Sigmoid colon (tissue), 7 donors: Measurements from ENCODE around the gene PPP4R1. TPM values are rescaled to one million over a fixed set of nuclear protein-coding genes. Genes with fewer than 3 reads are reported as not detected.

Experiments used
- DNase-seq: peaks from one replicate; pipeline ENCODE4 v3.0.0-alpha.2; 2019
- H3K27ac ChIP-seq, 4 donors: fragments of 200-600 bp; sonication (generic); one replicate each; pipeline ENCODE4 v1.5.1; 2016 to 2019; ENCODE audit warnings: mild to moderate bottlenecking in 1 of 4
- H3K27me3 ChIP-seq, 3 donors: fragments of 200-600 bp; sonication (generic); one replicate each; pipeline ENCODE4 v1.5.1; 2019; ENCODE audit warnings: mild to moderate bottlenecking in 1 of 3
- H3K36me3 ChIP-seq, 4 donors: fragments of 200-600 bp; sonication (generic); one replicate each; pipeline ENCODE4 v1.5.1; 2016 to 2019
- H3K4me1 ChIP-seq, 4 donors: fragments of 200-600 bp; sonication (generic); one replicate each; pipeline ENCODE4 v1.5.1; 2017 to 2019
- H3K4me3 ChIP-seq, 4 donors: fragments of 200-600 bp; sonication (generic); one replicate each; pipeline ENCODE4 v1.5.1; 2017 to 2019; ENCODE audit warnings: mild to moderate bottlenecking in 2 of 4, moderate library complexity in 1 of 4
- H3K9me3 ChIP-seq, 4 donors: fragments of 200-600 bp in 3 of 4; sonication (generic) in 3 of 4; one replicate each; pipeline versions ENCODE4 v1.5.1 to v1.6.1; 2013 to 2019
- EP300 ChIP-seq, 4 donors: sonication (generic); formaldehyde crosslinking; IDR thresholded peaks; one replicate each; pipeline ENCODE4 v1.6.1; 2017; ENCODE audit warnings: antibody characterized with exemption in 4 of 4
- POLR2A ChIP-seq, 2 donors: fragments of 450-650 bp; IDR thresholded peaks; one replicate each; pipeline ENCODE4 v1.6.1; 2016; ENCODE audit warnings: antibody characterized with exemption in 2 of 2, mild to moderate bottlenecking in 2 of 2, moderate library complexity in 2 of 2
- POLR2AphosphoS5 ChIP-seq, 4 donors: sonication (generic); formaldehyde crosslinking; IDR thresholded peaks; one replicate each; pipeline ENCODE4 v1.6.1; 2017; ENCODE audit warnings: antibody characterized with exemption in 4 of 4
- WGBS, 2 donors: extraction: QIAGEN DNeasy Blood & Tissue Kit; methylation state at CpG; one replicate each; pipeline ENCODE4 v1.1.7; 2013; 5-methylcytosine and 5-hydroxymethylcytosine counted together
- intact Hi-C: fragments of 100-400 bp; cut with DNase I; formaldehyde crosslinking; loops from one replicate; pipeline ENCODE4 v1.15.1; 2023
- polyA plus RNA-seq, 3 donors: library from polyadenylated mRNA; stranded (reverse); fragments of 200-250 nt; gene quantifications; one replicate each; pipeline ENCODE4 v1.2.3, GENCODE V29; 2013
- total RNA-seq, 4 donors: library from RNA; depleted of rRNA; stranded (reverse); fragments of >200 nt; gene quantifications; one replicate each; pipeline ENCODE4 v1.1.0, GENCODE V29; 2016
- TF ChIP-seq, protein P1 (sequence below), 4 experiments: fragments of 450-650 bp in 3 of 4; fragments of 200-600 bp in 1 of 4; IDR thresholded peaks; one replicate each; pipeline ENCODE4 v1.5.1; 2016 to 2019; ENCODE audit warnings: antibody characterized with exemption in 4 of 4, mild to moderate bottlenecking in 3 of 4, moderate library complexity in 2 of 4
- donor health status: healthy with polysubstance abuse.
- donor health status: Bipolar disorder and iron deficiency.
- donor health status: healthy.

The PPP4R1 gene
- total and polyA plus RNA-seq, 7 donors: 29.4 to 163 (median 126) TPM

DNA sequence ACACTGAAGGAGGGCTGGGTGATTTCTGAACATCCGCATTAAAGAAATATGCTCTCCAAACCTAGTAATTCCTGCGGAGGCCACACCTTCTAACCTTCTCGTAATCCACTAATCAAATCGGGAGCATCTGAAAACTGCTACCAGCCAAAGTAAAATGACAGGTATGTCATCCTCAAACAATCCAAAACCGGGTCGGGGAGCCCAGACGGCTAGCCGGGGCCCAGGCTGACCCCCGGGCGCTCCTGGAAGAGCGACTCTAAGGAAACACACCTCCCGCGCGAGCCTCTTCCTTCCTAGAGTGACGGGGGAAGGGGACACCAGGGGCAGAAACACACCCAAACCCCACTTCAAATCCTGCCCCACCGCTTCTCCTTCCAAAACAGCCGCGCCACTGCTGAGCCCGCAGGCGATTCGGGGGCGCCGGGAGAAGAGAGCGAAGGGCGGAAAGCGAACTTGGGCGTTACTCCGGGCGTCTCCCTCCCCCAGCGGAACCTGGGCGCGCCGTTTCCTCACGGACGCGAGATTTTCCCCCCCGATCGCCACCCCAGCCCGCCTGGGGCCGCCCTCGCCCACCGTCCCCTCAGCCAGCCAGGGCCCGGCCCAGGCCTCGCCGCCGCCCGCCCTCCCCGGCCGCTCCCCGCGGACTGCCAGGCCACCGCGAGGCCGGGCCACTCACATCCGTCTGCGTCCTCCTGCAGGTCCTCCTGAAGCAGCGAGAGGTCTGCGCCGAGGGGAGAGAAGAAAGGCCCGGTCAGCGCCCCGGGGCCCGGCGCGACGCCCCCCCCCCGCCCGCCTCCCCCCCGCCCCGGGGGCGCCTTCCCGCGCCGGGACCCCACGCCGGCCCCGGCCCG lies 584 bp downstream of the PPP4R1 start:
- peak; percentile 83 for DNase-seq
- no peak for TF ChIP-seq POLR2A (IDR thresholded peaks at IDR 0.05)
- no peak for TF ChIP-seq EP300 (IDR thresholded peaks at IDR 0.05)
- TF ChIP-seq, protein P1, sequence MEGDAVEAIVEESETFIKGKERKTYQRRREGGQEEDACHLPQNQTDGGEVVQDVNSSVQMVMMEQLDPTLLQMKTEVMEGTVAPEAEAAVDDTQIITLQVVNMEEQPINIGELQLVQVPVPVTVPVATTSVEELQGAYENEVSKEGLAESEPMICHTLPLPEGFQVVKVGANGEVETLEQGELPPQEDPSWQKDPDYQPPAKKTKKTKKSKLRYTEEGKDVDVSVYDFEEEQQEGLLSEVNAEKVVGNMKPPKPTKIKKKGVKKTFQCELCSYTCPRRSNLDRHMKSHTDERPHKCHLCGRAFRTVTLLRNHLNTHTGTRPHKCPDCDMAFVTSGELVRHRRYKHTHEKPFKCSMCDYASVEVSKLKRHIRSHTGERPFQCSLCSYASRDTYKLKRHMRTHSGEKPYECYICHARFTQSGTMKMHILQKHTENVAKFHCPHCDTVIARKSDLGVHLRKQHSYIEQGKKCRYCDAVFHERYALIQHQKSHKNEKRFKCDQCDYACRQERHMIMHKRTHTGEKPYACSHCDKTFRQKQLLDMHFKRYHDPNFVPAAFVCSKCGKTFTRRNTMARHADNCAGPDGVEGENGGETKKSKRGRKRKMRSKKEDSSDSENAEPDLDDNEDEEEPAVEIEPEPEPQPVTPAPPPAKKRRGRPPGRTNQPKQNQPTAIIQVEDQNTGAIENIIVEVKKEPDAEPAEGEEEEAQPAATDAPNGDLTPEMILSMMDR (IDR thresholded peaks at IDR 0.05): no peak
- peak in 1 of 4 donors; percentile 34 for TF ChIP-seq POLR2AphosphoS5 (IDR thresholded peaks at IDR 0.05)
- peak overlapping the region; percentile 59 to 98 (median 92) for H3K4me3 ChIP-seq
- intact Hi-C loops: loop anchor here (2.0 to 10.0 kb wide), 5 partner anchors 39 to 911 kb away; partner anchors contain the start of genes NAPG, RAB31 and VAPA
- H3K36me3 ChIP-seq: no peaks in the 10 kb centered on the region
- H3K27me3 ChIP-seq: no peaks in the 10 kb centered on the region
- H3K27ac ChIP-seq: peak overlapping the region; percentile 96 to 99 (median 98)
- WGBS, 2 donors: 1% methylated on average over 78 of the region's 78 CpGs
- no peaks in the 10 kb centered on the region for H3K9me3 ChIP-seq
- peaks cover 0 to 54% (median 42%) of the 10 kb centered on the region in 4 donors for H3K4me1 ChIP-seq

DNA sequence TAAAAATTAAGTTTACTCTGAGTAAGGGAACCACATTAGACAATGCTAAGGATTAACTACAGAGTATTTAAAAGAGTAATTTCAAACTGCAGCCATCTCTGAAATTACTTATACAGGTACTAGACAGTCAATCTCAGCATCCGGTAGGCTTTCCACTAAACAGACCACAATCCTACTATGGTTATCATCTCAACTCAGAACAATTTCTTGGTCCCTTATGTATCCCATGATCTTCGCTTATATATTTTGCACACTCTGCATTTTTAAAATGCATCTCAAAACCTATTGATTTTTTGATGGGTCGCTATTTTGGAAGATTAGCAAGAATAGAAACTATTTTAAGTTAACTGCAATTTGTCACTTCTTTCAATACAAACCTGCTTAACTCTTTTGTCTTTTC lies 1.4 kb downstream of the PPP4R1 start:
- peak overlapping the region; percentile 59 to 98 (median 92) for H3K4me3 ChIP-seq
- peaks cover 0 to 62% (median 46%) of the 10 kb centered on the region in 4 donors for H3K4me1 ChIP-seq
- no peaks in the 10 kb centered on the region for H3K27me3 ChIP-seq
- no peaks in the 10 kb centered on the region for H3K36me3 ChIP-seq
- 61 to 62% methylated on average over 3 of the region's 3 CpGs for WGBS, 2 donors
- intact Hi-C loops: loop anchor here (2.0 to 10.0 kb wide), 4 partner anchors 38 to 912 kb away; partner anchors contain the start of genes NAPG and VAPA
- no peak for DNase-seq
- TF ChIP-seq EP300 (IDR thresholded peaks at IDR 0.05) (no peak), POLR2AphosphoS5 (IDR thresholded peaks at IDR 0.05) (no peak), POLR2A (IDR thresholded peaks at IDR 0.05) (no peak)
- TF ChIP-seq, protein P1 (IDR thresholded peaks at IDR 0.05): no peak
- H3K9me3 ChIP-seq: no peaks in the 10 kb centered on the region
- H3K27ac ChIP-seq: peak overlapping the region; percentile 96 to 99 (median 98)

DNA sequence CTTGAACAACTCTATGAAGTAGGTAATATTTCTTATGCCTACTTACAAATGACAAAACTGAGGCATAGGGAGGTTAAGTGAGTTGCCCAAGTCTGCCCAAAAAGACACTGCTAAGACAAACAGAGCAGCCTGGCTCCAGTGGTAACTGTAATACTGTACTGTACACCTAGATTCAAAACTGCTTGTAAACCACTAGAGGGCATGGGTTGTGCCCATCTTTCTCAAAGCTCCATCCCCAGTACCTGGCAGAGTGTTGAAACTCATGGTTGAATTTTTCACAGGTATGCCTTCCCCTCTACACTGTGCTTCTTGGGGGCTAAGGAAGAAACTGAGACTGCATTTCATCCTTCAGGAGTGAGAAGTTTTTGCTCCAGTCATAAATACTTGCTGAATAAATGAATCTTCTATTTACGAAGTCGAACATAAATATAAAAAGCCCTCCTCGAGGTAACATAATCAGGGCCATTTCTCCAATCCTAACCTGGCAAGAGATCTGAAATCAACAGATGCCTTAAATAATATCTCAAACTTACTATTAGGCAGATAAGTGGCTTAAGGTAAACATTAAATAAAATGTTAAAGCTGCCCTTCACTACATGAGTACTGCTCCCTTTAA lies 2.0 kb downstream of the PPP4R1 start:
- intact Hi-C loops: loop anchor here (2.0 to 10.0 kb wide), 4 partner anchors 38 to 912 kb away; partner anchors contain the start of genes NAPG and VAPA
- Histone ChIP-seq H3K27me3 (no peaks in the 10 kb centered on the region), H3K36me3 (no peaks in the 10 kb centered on the region), H3K27ac (peak overlapping the region; percentile 96 to 99 (median 98)), H3K4me1 (peaks cover 0 to 62% (median 46%) of the 10 kb centered on the region in 4 donors), H3K4me3 (peak overlapping the region in 2 of 4 donors; percentile 93 to 98), H3K9me3 (no peaks in the 10 kb centered on the region)
- DNase-seq: no peak
- TF ChIP-seq POLR2A (IDR thresholded peaks at IDR 0.05) (no peak), POLR2AphosphoS5 (IDR thresholded peaks at IDR 0.05) (peak in 1 of 4 donors; percentile 7), EP300 (IDR thresholded peaks at IDR 0.05) (no peak)
- TF ChIP-seq, protein P1 (IDR thresholded peaks at IDR 0.05): peak in 3 of 4 experiments; percentile 42 to 52 (median 51)
- 59 to 79% methylated on average over 3 of the region's 3 CpGs for WGBS, 2 donors

DNA sequence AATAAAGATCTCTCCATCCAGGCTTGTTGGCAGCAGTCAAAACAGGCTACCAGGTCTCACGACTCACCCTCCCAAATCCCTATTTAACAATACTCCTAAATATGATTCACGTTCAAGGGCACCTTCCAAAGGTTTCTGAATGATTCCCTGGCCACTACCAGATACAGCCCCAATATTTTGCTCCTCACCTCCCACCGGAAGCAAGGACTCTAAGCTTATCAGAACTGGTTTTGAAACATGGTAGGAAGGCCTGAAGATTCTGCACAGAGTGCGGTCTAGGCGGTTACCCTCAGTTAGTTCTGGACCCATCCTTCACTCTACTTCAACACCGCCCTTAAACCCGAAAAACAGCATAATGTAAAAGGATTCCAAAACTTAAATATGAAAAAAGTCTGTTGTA lies 5.2 kb downstream of the PPP4R1 start:
- H3K4me3 ChIP-seq: no peak overlapping the region
- H3K9me3 ChIP-seq: no peaks in the 10 kb centered on the region
- TF ChIP-seq POLR2A (IDR thresholded peaks at IDR 0.05) (no peak), EP300 (IDR thresholded peaks at IDR 0.05) (no peak)
- WGBS, 2 donors: 73 to 78% methylated on average over 7 of the region's 7 CpGs
- peak overlapping the region in 3 of 4 donors; percentile 0 to 23 (median 4) for H3K27ac ChIP-seq
- H3K36me3 ChIP-seq: peaks cover 0 to 5% (median 0%) of the 10 kb centered on the region in 4 donors
- H3K27me3 ChIP-seq: no peaks in the 10 kb centered on the region
- no peak for DNase-seq
- H3K4me1 ChIP-seq: peaks cover 0 to 63% (median 45%) of the 10 kb centered on the region in 4 donors
- intact Hi-C loops: no loop called here

DNA sequence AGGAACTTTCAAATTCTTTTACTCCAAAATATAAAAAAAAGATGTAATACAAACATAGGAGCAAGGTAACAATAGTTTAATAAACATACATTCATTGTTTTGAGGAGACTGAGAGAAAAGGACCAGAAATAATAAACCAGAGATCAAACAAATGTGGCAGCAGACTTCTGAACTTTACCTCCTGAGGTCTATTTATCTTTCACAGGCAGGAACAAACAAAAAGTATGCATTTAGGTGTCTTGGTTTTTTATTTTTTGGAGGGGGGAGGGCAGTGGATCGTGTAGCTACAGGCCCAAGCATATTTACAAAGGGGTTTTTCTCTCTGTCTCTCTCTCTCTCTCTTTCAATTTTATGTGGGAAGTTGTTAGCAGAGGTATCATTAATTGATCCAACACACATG lies 5.6 kb downstream of the PPP4R1 start:
- H3K27ac ChIP-seq: peak overlapping the region in 3 of 4 donors; percentile 0 to 23 (median 4)
- intact Hi-C loops: no loop called here

More for the DNA sequence above, 5.6 kb downstream of the PPP4R1 start:
- Histone ChIP-seq H3K27me3 (no peaks in the 10 kb centered on the region), H3K4me1 (peaks cover 0 to 63% (median 45%) of the 10 kb centered on the region in 4 donors), H3K9me3 (no peaks in the 10 kb centered on the region), H3K4me3 (no peak overlapping the region), H3K36me3 (peaks cover 0 to 5% (median 0%) of the 10 kb centered on the region in 4 donors)
- DNase-seq: no peak
- 13 to 32% methylated on average over 1 of the region's 1 CpG for WGBS, 2 donors
- TF ChIP-seq EP300 (IDR thresholded peaks at IDR 0.05): no peak
- no peak for TF ChIP-seq POLR2AphosphoS5 (IDR thresholded peaks at IDR 0.05)
- TF ChIP-seq, protein P1 (IDR thresholded peaks at IDR 0.05): no peak
- no peak for TF ChIP-seq POLR2A (IDR thresholded peaks at IDR 0.05)
